GM21786 (cell line): ENCODE measurements around the gene PLCB4.

Experiments
- ATAC-seq: cut with Tn5 transposase; IDR thresholded peaks from one replicate; pipeline ENCODE4 v1.9.1; 2021; ENCODE audit not compliant: unreplicated experiment

The PLCB4 gene

GRCh38 chr20:9482180-9482579 lies 413.3 kb downstream of the PLCB4 start:
- ATAC-seq = no peak

GRCh38 chr20:9483131-9483530 lies 414.2 kb downstream of the PLCB4 start:
- no peak for ATAC-seq

GRCh38 chr20:9485614-9486340 lies 416.9 kb downstream of the PLCB4 start:
- ATAC-seq = no peak

GRCh38 chr20:9487231-9487630 lies 418.3 kb downstream of the PLCB4 start:
- no peak for ATAC-seq

GRCh38 chr20:9488063-9488462 lies 419.2 kb downstream of the PLCB4 start:
- no peak for ATAC-seq

- ATAC-seq = no peak
These were observed 421.3 kb downstream of the PLCB4 start for GRCh38 chr20:9490161-9490560.

- no peak for ATAC-seq
These were observed 421.7 kb downstream of the PLCB4 start for GRCh38 chr20:9490631-9491030.

- no peak for ATAC-seq
These were observed 422.4 kb downstream of the PLCB4 start for GRCh38 chr20:9491324-9491723.

GRCh38 chr20:9492067-9492466 lies 423.2 kb downstream of the PLCB4 start:
- ATAC-seq = no peak

GRCh38 chr20:9493803-9494202 lies 424.9 kb downstream of the PLCB4 start:
- ATAC-seq = no peak

- no peak for ATAC-seq
These were observed 426.8 kb downstream of the PLCB4 start for GRCh38 chr20:9495701-9496100.

GRCh38 chr20:9496155-9496554 lies 427.3 kb downstream of the PLCB4 start:
- ATAC-seq = no peak

GRCh38 chr20:9498322-9498721 lies 429.4 kb downstream of the PLCB4 start:
- ATAC-seq = no peak

GRCh38 chr20:9499126-9499899 lies 430.4 kb downstream of the PLCB4 start:
- ATAC-seq = no peak

GRCh38 chr20:9500121-9500520 lies 431.2 kb downstream of the PLCB4 start:
- peak; percentile 47 for ATAC-seq

- ATAC-seq = no peak
These were observed 432.6 kb downstream of the PLCB4 start for GRCh38 chr20:9501473-9501872.

GRCh38 chr20:9503526-9504245 lies 434.8 kb downstream of the PLCB4 start:
- ATAC-seq = no peak

GRCh38 chr20:9506280-9506821 lies 437.5 kb downstream of the PLCB4 start:
- no peak for ATAC-seq

- no peak for ATAC-seq
These were observed 438.1 kb downstream of the PLCB4 start for GRCh38 chr20:9506964-9507369.

GRCh38 chr20:9507544-9508239 lies 438.8 kb downstream of the PLCB4 start:
- ATAC-seq = no peak

- no peak for ATAC-seq
These were observed 439.4 kb downstream of the PLCB4 start for GRCh38 chr20:9508240-9508661.
